ENCODE results near the gene STARD8.
"Not testable (repeated sequence)": the region's sequence is repeated elsewhere in the genome, so short reads cannot be mapped to it uniquely, and the experiment has no call there.

The STARD8 gene

GRCh38 chrX:68648960-68649359, 1.5 kb downstream of the STARD8 start:
- FAIRE-seq, result no peak
- TF ChIP-seq POLR2A (IDR thresholded peaks at IDR 0.05; ENCODE audit: low read depth, low read length), result no peak
- no peak for DNase-seq (ENCODE audit: insufficient read length, low spot score)

GRCh38 chrX:68650491-68650890, 3.0 kb downstream of the STARD8 start:
- DNase-seq (ENCODE audit: insufficient read length, low spot score) (no peak), FAIRE-seq (no peak)
- TF ChIP-seq POLR2A (IDR thresholded peaks at IDR 0.05; ENCODE audit: low read depth, low read length), result no peak

GRCh38 chrX:68651110-68651509, 3.6 kb downstream of the STARD8 start:
- DNase-seq (ENCODE audit: insufficient read length, low spot score), result no peak
- no peak for TF ChIP-seq POLR2A (IDR thresholded peaks at IDR 0.05; ENCODE audit: low read depth, low read length)
- no peak for FAIRE-seq

GRCh38 chrX:68652326-68653170, 5.1 kb downstream of the STARD8 start:
- no peak for TF ChIP-seq POLR2A (IDR thresholded peaks at IDR 0.05; ENCODE audit: low read depth, low read length)
- DNase-seq (ENCODE audit: insufficient read length, low spot score), result no peak
- no peak for FAIRE-seq

- no peak for DNase-seq (ENCODE audit: insufficient read length, low spot score)
- no peak for TF ChIP-seq POLR2A (IDR thresholded peaks at IDR 0.05; ENCODE audit: low read depth, low read length)
- no peak for FAIRE-seq
Observed at GRCh38 chrX:68654693-68655092, 7.2 kb downstream of the STARD8 start.

GRCh38 chrX:68656473-68656872, 9.0 kb downstream of the STARD8 start:
- not testable (repeated sequence) for FAIRE-seq; DNase-seq (ENCODE audit: insufficient read length, low spot score)

GRCh38 chrX:68658530-68658929, 11.1 kb downstream of the STARD8 start:
- DNase-seq (ENCODE audit: insufficient read length, low spot score) (no peak), FAIRE-seq (no peak)
- TF ChIP-seq POLR2A (IDR thresholded peaks at IDR 0.05; ENCODE audit: low read depth, low read length), result no peak

- no peak for TF ChIP-seq POLR2A (IDR thresholded peaks at IDR 0.05; ENCODE audit: low read depth, low read length)
- no peak for DNase-seq (ENCODE audit: insufficient read length, low spot score)
- no peak for FAIRE-seq
Observed at GRCh38 chrX:68659385-68659784, 11.9 kb downstream of the STARD8 start.

- no peak for FAIRE-seq
- DNase-seq (ENCODE audit: insufficient read length, low spot score), result no peak
- no peak for TF ChIP-seq POLR2A (IDR thresholded peaks at IDR 0.05; ENCODE audit: low read depth, low read length)
Observed at GRCh38 chrX:68659786-68660185, 12.3 kb downstream of the STARD8 start.

- DNase-seq (ENCODE audit: insufficient read length, low spot score), result no peak
- no peak for TF ChIP-seq POLR2A (IDR thresholded peaks at IDR 0.05; ENCODE audit: low read depth, low read length)
- no peak for FAIRE-seq
Observed at GRCh38 chrX:68660746-68661145, 13.3 kb downstream of the STARD8 start.

- DNase-seq (ENCODE audit: insufficient read length, low spot score) (no peak), FAIRE-seq (no peak)
- TF ChIP-seq POLR2A (IDR thresholded peaks at IDR 0.05; ENCODE audit: low read depth, low read length), result no peak
Observed at GRCh38 chrX:68665502-68665901, 18.0 kb downstream of the STARD8 start.

GRCh38 chrX:68666580-68666979, 19.1 kb downstream of the STARD8 start:
- FAIRE-seq (no peak), DNase-seq (ENCODE audit: insufficient read length, low spot score) (no peak)
- TF ChIP-seq POLR2A (IDR thresholded peaks at IDR 0.05; ENCODE audit: low read depth, low read length), result no peak

- DNase-seq (ENCODE audit: insufficient read length, low spot score) (no peak), FAIRE-seq (no peak)
- no peak for TF ChIP-seq POLR2A (IDR thresholded peaks at IDR 0.05; ENCODE audit: low read depth, low read length)
Observed at GRCh38 chrX:68669094-68669860, 21.8 kb downstream of the STARD8 start.

GRCh38 chrX:68669871-68670270, 22.4 kb downstream of the STARD8 start:
- DNase-seq (ENCODE audit: insufficient read length, low spot score) (no peak), FAIRE-seq (no peak)
- no peak for TF ChIP-seq POLR2A (IDR thresholded peaks at IDR 0.05; ENCODE audit: low read depth, low read length)

- DNase-seq (ENCODE audit: insufficient read length, low spot score) (no peak), FAIRE-seq (no peak)
- TF ChIP-seq POLR2A (IDR thresholded peaks at IDR 0.05; ENCODE audit: low read depth, low read length), result no peak
Observed at GRCh38 chrX:68671221-68671620, 23.8 kb downstream of the STARD8 start.
